CD14-positive monocyte (primary cell): ENCODE measurements around the gene CACNA1S. TPM values are rescaled to one million over a fixed set of nuclear protein-coding genes. Genes with fewer than 3 reads are reported as not detected.

Experiments
- DNase-seq, 3 donors: peaks; one replicate each; pipeline ENCODE4 v3.0.0-alpha.2; 2011 to 2022
- H2AFZ ChIP-seq: 2 replicates; pipeline ENCODE4 v1.6.0; 2012; ENCODE audit warnings: mild to moderate bottlenecking, low read depth, low read length, inconsistent platforms; ENCODE audit not compliant: insufficient read depth, poor library complexity, severe bottlenecking
- H3K27ac ChIP-seq, 2 donors: 1 replicate in 1 of 2; 2 replicates in 1 of 2; pipeline ENCODE4 v1.5.1; 2012 to 2013; ENCODE audit warnings: low read length in 2 of 2, control low read depth in 1 of 2, inconsistent platforms in 1 of 2, low read depth in 1 of 2, mild to moderate bottlenecking in 1 of 2
- H3K27me3 ChIP-seq, 2 donors: one replicate each; pipeline versions ENCODE4 v1.6.0 to v1.6.1; 2011 to 2013; ENCODE audit warnings: low read length in 2 of 2; ENCODE audit not compliant: control insufficient read depth in 2 of 2, insufficient read depth in 2 of 2
- H3K36me3 ChIP-seq, 2 donors: replicated peaks in 1 of 2; 1 replicate in 1 of 2; 2 replicates in 1 of 2; pipeline versions ENCODE4 v1.5.1 to v1.6.1; 2012 to 2013; ENCODE audit warnings: low read length in 2 of 2, control low read depth in 1 of 2, inconsistent platforms in 1 of 2, mild to moderate bottlenecking in 1 of 2; ENCODE audit not compliant: insufficient read depth in 2 of 2, control insufficient read depth in 1 of 2
- H3K4me1 ChIP-seq, 2 donors: 1 replicate in 1 of 2; 2 replicates in 1 of 2; pipeline versions ENCODE4 v1.5.1 to v1.6.1; 2012 to 2013; ENCODE audit warnings: low read length in 2 of 2, control low read depth in 1 of 2, inconsistent platforms in 1 of 2, mild to moderate bottlenecking in 1 of 2, moderate library complexity in 1 of 2; ENCODE audit not compliant: insufficient read depth in 2 of 2, control insufficient read depth in 1 of 2
- H3K4me2 ChIP-seq: replicated peaks from 2 replicates; pipeline ENCODE3; 2012; ENCODE audit warnings: low read length, moderate library complexity, mild to moderate bottlenecking; ENCODE audit not compliant: poor library complexity, severe bottlenecking; ENCODE audit errors: extremely low read depth
- H3K4me3 ChIP-seq, 3 experiments: fragments of 200-600 bp in 1 of 3; sonication (generic) in 1 of 3; replicated peaks in 1 of 3; 1 replicate in 2 of 3; 2 replicates in 1 of 3; pipeline ENCODE4 v1.5.1; 2011 to 2013; ENCODE audit warnings: low read length in 3 of 3, mild to moderate bottlenecking in 3 of 3, control low read depth in 2 of 3, low read depth in 2 of 3, inconsistent platforms in 1 of 3, moderate library complexity in 1 of 3
- H3K79me2 ChIP-seq: 2 replicates; pipeline ENCODE4 v1.6.0; 2012; ENCODE audit warnings: mild to moderate bottlenecking, control low read depth, inconsistent platforms, low read length, moderate library complexity; ENCODE audit not compliant: insufficient read depth
- H3K9ac ChIP-seq: 2 replicates; pipeline ENCODE4 v1.6.0; 2017; ENCODE audit warnings: low read length, mild to moderate bottlenecking; ENCODE audit not compliant: insufficient read depth, poor library complexity, severe bottlenecking
- H3K9me3 ChIP-seq, 2 donors: replicated peaks in 1 of 2; 1 replicate in 1 of 2; 2 replicates in 1 of 2; pipeline versions ENCODE4 v1.5.1 to v1.6.1; 2012 to 2013; ENCODE audit warnings: low read length in 2 of 2, control low read depth in 1 of 2; ENCODE audit not compliant: control insufficient read depth in 1 of 2, insufficient read depth in 1 of 2
- H4K20me1 ChIP-seq: 2 replicates; pipeline ENCODE4 v1.6.0; 2012; ENCODE audit warnings: mild to moderate bottlenecking, low read length, control low read depth, moderate library complexity; ENCODE audit not compliant: insufficient read depth
- H3K27ac Mint-ChIP-seq, 7 donors: one replicate each; pipeline ENCODE4 v1.8.0; 2020; ENCODE audit warnings: mild to moderate bottlenecking in 7 of 7, mixed read lengths in 7 of 7, moderate library complexity in 6 of 7, inconsistent platforms in 2 of 7
- H3K27me3 Mint-ChIP-seq, 3 donors: one replicate each; pipeline ENCODE4 v1.8.0; 2021 to 2022; ENCODE audit warnings: low read depth in 3 of 3, mild to moderate bottlenecking in 3 of 3, mixed read lengths in 3 of 3, moderate library complexity in 3 of 3, inconsistent platforms in 1 of 3
- H3K36me3 Mint-ChIP-seq, 2 donors: one replicate each; pipeline ENCODE4 v1.8.0; 2020; ENCODE audit warnings: mixed read lengths in 2 of 2, inconsistent platforms in 1 of 2, mild to moderate bottlenecking in 1 of 2
- H3K4me1 Mint-ChIP-seq: one replicate; pipeline ENCODE4 v1.8.0; 2020; ENCODE audit warnings: mild to moderate bottlenecking, mixed read lengths
- H3K4me3 Mint-ChIP-seq, 2 donors: one replicate each; pipeline ENCODE4 v1.8.0; 2020; ENCODE audit warnings: mild to moderate bottlenecking in 2 of 2, mixed read lengths in 2 of 2, moderate library complexity in 1 of 2
- H3K9me3 Mint-ChIP-seq, 7 donors: one replicate each; pipeline ENCODE4 v1.8.0; 2020 to 2022; ENCODE audit warnings: mixed read lengths in 7 of 7, mild to moderate bottlenecking in 6 of 7, moderate library complexity in 6 of 7, inconsistent platforms in 2 of 7
- CTCF ChIP-seq: fragments of 200-600 bp; IDR thresholded peaks from one replicate; pipeline ENCODE4 v1.8.0; 2022; ENCODE audit warnings: antibody characterized with exemption, mild to moderate bottlenecking
- WGBS: methylation state at CpG from one replicate; pipeline ENCODE4 v1.1.5; 2013; ENCODE audit warnings: missing lambda C conversion rate; ENCODE audit not compliant: insufficient coverage; 5-methylcytosine and 5-hydroxymethylcytosine counted together
- intact Hi-C, 2 donors: fragments of 100-400 bp; cut with micrococcal nuclease; formaldehyde crosslinking; loops; one replicate each; pipeline versions ENCODE4 v1.15.0 to v1.15.1; 2023
- polyA plus RNA-seq, 3 donors: library from polyadenylated mRNA; depleted of rRNA in 1 of 3; unstranded in 2 of 3; stranded (reverse) in 1 of 3; fragments of 300-500 nt in 2 of 3; fragments of >200 nt in 1 of 3; fragmentation: Illumina TruSeq in 2 of 3; gene quantifications; 1 replicate in 2 of 3; 2 replicates in 1 of 3; pipeline ENCODE4 v1.2.3, GENCODE V29; 2012 to 2021

The CACNA1S gene
- polyA plus RNA-seq, 3 donors, result not detected

GRCh38 chr1:201141418-201141817 lies 29.2 kb upstream of the CACNA1S start:
- Histone ChIP-seq H2AFZ (no peak overlapping the region), H3K4me1 (no peaks in the 10 kb centered on the region), H3K36me3 (peaks cover 66 to 88% of the 10 kb centered on the region in 2 donors), H3K4me3 (no peak overlapping the region), H3K4me2 (no peak overlapping the region), H4K20me1 (no peaks in the 10 kb centered on the region), H3K9me3 (no peaks in the 10 kb centered on the region), H3K27ac (no peak overlapping the region), H3K79me2 (no peaks in the 10 kb centered on the region), H3K9ac (no peak overlapping the region), H3K27me3 (no peaks in the 10 kb centered on the region)
- H3K27ac Mint-ChIP-seq, result peak overlapping the region in 1 of 7 donors; percentile 26
- H3K9me3 Mint-ChIP-seq, result no peaks in the 10 kb centered on the region
- peaks cover 69 to 89% of the 10 kb centered on the region in 2 donors for H3K36me3 Mint-ChIP-seq
- intact Hi-C loops, result no loop called here
- WGBS, result 83% methylated on average over 1 of the region's 5 CpGs
- TF ChIP-seq CTCF, result no peak
- DNase-seq, result no peak
- peaks cover 0 to 4% (median 0%) of the 10 kb centered on the region in 3 donors for H3K27me3 Mint-ChIP-seq
- no peak overlapping the region for H3K4me3 Mint-ChIP-seq
- no peaks in the 10 kb centered on the region for H3K4me1 Mint-ChIP-seq

- H3K4me1 Mint-ChIP-seq, result no peaks in the 10 kb centered on the region
- intact Hi-C loops, result no loop called here
- no peak for DNase-seq
- no peak overlapping the region for H2AFZ ChIP-seq
- H3K4me3 ChIP-seq, result no peak overlapping the region
- 91% methylated on average over 8 of the region's 8 CpGs for WGBS
- no peaks in the 10 kb centered on the region for H3K79me2 ChIP-seq
- no peak for TF ChIP-seq CTCF
- peak overlapping the region in 1 of 7 donors; percentile 21 for H3K27ac Mint-ChIP-seq
- no peak overlapping the region for H3K4me3 Mint-ChIP-seq
- peaks cover 65 to 87% of the 10 kb centered on the region in 2 donors for H3K36me3 ChIP-seq
- H3K27ac ChIP-seq, result no peak overlapping the region
- no peaks in the 10 kb centered on the region for H4K20me1 ChIP-seq
- peaks cover 0 to 3% (median 0%) of the 10 kb centered on the region in 3 donors for H3K27me3 Mint-ChIP-seq
- H3K9me3 Mint-ChIP-seq, result no peaks in the 10 kb centered on the region
- no peak overlapping the region for H3K9ac ChIP-seq
- peaks cover 65 to 87% of the 10 kb centered on the region in 2 donors for H3K36me3 Mint-ChIP-seq
- no peaks in the 10 kb centered on the region for H3K27me3 ChIP-seq
- H3K9me3 ChIP-seq, result no peaks in the 10 kb centered on the region
- H3K4me2 ChIP-seq, result no peak overlapping the region
- no peaks in the 10 kb centered on the region for H3K4me1 ChIP-seq
Observed at GRCh38 chr1:201140941-201141260, 28.7 kb upstream of the CACNA1S start.
